ENCODE measurements around the gene CCNDBP1.

GRCh38 chr15:43237842-43238470 is 52.8 kb downstream of the CCNDBP1 start:
- TF ChIP-seq CTCF (IDR thresholded peaks at IDR 0.05 in 8 of 11, conservative IDR thresholded peaks at IDR 0.05 in 3 of 11) = no peak
- TF ChIP-seq POLR2A (IDR thresholded peaks at IDR 0.05) = no peak
- no peak for TF ChIP-seq POLR2AphosphoS5 (IDR thresholded peaks at IDR 0.05)
